Measurements from ENCODE around the gene IFNG-AS1. TPM values are rescaled to one million over a fixed set of nuclear protein-coding genes. Genes with fewer than 3 reads are reported as not detected.
A peak's percentile ranks its signal among the peaks of the same experiment; 100 is the strongest.

IFNG-AS1 gene
- under 1 TPM in 1 of 4 donors, not detected in 3; 0.57 TPM for total RNA-seq

- TF ChIP-seq CTCF (IDR thresholded peaks at IDR 0.05) (no peak), POLR2A (IDR thresholded peaks at IDR 0.05) (no peak)
- Histone ChIP-seq H3K9me3 (no peaks in the 10 kb centered on the region), H3K27ac (peak within 1 kb of the TSS in 1 of 4 donors; percentile 32)
Measured at GRCh38 chr12:67989184-67989920, at the start of gene IFNG-AS1. Gene IFNG-AS1 (plus strand): TSS chr12:67989447.

GRCh38 chr12:67939611-67940010 is 49.6 kb upstream of the IFNG-AS1 start:
- TF ChIP-seq POLR2A (IDR thresholded peaks at IDR 0.05) = no peak
- Histone ChIP-seq H3K36me3 (no peaks in the 10 kb centered on the region), H3K4me1 (peaks cover 0 to 3% (median 0%) of the 10 kb centered on the region in 3 donors), H3K27me3 (no peaks in the 10 kb centered on the region), H3K27ac (peak overlapping the region in 1 of 4 donors; percentile 5), H3K9me3 (no peaks in the 10 kb centered on the region), H3K4me3 (no peak overlapping the region)
- WGBS, 2 donors = 30 to 58% methylated on average over 2 of the region's 2 CpGs
- no peak for DNase-seq
- intact Hi-C loops (cut with DNase I) = loop anchor here (5.0 to 10.0 kb wide), 2 partner anchors 495 to 587 kb away; no protein-coding TSS in a partner anchor

More at GRCh38 chr12:67989184-67989920, at the start of gene IFNG-AS1:
- Histone ChIP-seq H3K36me3 (no peaks in the 10 kb centered on the region), H3K27me3 (peaks cover 0 to 11% (median 0%) of the 10 kb centered on the region in 4 donors), H3K4me1 (no peaks in the 10 kb centered on the region), H3K4me3 (peak within 1 kb of the TSS in 1 of 4 donors; percentile 16)
- no peak for DNase-seq
- intact Hi-C loops (cut with DNase I) = no loop called here
- WGBS, 2 donors = 38 to 51% methylated on average over 7 of the region's 7 CpGs

GRCh38 chr12:67940780-67941243 is 48.4 kb upstream of the IFNG-AS1 start:
- WGBS, 2 donors = 63 to 75% methylated on average over 3 of the region's 3 CpGs
- intact Hi-C loops (cut with DNase I) = loop anchor here (5.0 to 10.0 kb wide), 2 partner anchors 496 to 589 kb away; no protein-coding TSS in a partner anchor

GRCh38 chr12:67942724-67943123 is 46.5 kb upstream of the IFNG-AS1 start:
- WGBS, 2 donors = 74 to 81% methylated on average over 3 of the region's 3 CpGs
- H3K36me3 ChIP-seq = no peaks in the 10 kb centered on the region
- peaks cover 0 to 3% (median 0%) of the 10 kb centered on the region in 3 donors for H3K4me1 ChIP-seq
- H3K4me3 ChIP-seq = no peak overlapping the region
- H3K9me3 ChIP-seq = no peaks in the 10 kb centered on the region
- H3K27ac ChIP-seq = no peak overlapping the region
- TF ChIP-seq CTCF (IDR thresholded peaks at IDR 0.05) (no peak), POLR2A (IDR thresholded peaks at IDR 0.05) (no peak)
- no peaks in the 10 kb centered on the region for H3K27me3 ChIP-seq
- intact Hi-C loops (cut with DNase I) = loop anchor here (5.0 to 10.0 kb wide), 2 partner anchors 498 to 590 kb away; no protein-coding TSS in a partner anchor
- no peak for DNase-seq

More at GRCh38 chr12:67940780-67941243, 48.4 kb upstream of the IFNG-AS1 start:
- DNase-seq = no peak
- Histone ChIP-seq H3K9me3 (no peaks in the 10 kb centered on the region), H3K27me3 (no peaks in the 10 kb centered on the region), H3K4me1 (peaks cover 0 to 3% (median 0%) of the 10 kb centered on the region in 3 donors), H3K4me3 (no peak overlapping the region), H3K36me3 (no peaks in the 10 kb centered on the region), H3K27ac (no peak overlapping the region)
- TF ChIP-seq CTCF (IDR thresholded peaks at IDR 0.05) = no peak
- TF ChIP-seq POLR2A (IDR thresholded peaks at IDR 0.05) = no peak

GRCh38 chr12:67943141-67943892 is 45.9 kb upstream of the IFNG-AS1 start:
- TF ChIP-seq CTCF (IDR thresholded peaks at IDR 0.05) (peak; percentile 66 to 81 (median 74)), POLR2A (IDR thresholded peaks at IDR 0.05) (no peak)
- no peaks in the 10 kb centered on the region for H3K27me3 ChIP-seq
- no peak overlapping the region for H3K4me3 ChIP-seq
- H3K27ac ChIP-seq = no peak overlapping the region
- H3K4me1 ChIP-seq = peaks cover 0 to 3% (median 0%) of the 10 kb centered on the region in 3 donors
- H3K36me3 ChIP-seq = no peaks in the 10 kb centered on the region
- DNase-seq = no peak
- WGBS, 2 donors = 12 to 14% methylated on average over 5 of the region's 5 CpGs
- no peaks in the 10 kb centered on the region for H3K9me3 ChIP-seq
- intact Hi-C loops (cut with DNase I) = loop anchor here (5.0 to 10.0 kb wide), 2 partner anchors 499 to 591 kb away; no protein-coding TSS in a partner anchor
